SH-SY5Y (cell line): ENCODE measurements around the gene CIAO1.

Experiments
- GATA2 ChIP-seq: IDR thresholded peaks from 2 replicates; pipeline ENCODE4 v1.6.1; 2011; ENCODE audit warnings: mild to moderate bottlenecking, low read depth, low read length
- GATA3 ChIP-seq: IDR thresholded peaks from 2 replicates; pipeline ENCODE4 v1.6.1; 2011; ENCODE audit warnings: low read depth, mild to moderate bottlenecking, low read length, moderate library complexity

The CIAO1 gene

DNA sequence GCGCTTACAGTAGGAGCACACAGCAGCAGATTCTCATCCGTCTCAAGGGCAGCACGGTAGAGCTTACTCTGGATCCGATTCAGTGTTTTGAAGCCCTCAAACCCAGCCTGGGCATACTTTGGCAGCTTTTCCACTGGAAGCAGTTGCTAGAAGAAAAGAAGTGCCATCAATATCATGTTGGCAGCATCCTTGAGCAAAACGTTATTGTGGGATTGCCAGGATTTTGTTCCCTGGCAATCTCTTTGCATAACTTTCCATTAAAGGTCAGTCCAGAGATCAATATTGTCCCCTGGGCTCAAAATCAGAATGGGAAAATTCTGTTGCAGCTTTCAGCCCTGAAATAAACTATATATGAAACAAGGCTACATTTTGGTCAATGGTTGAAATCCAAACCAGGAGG lies 30.9 kb downstream of the CIAO1 start:
- TF ChIP-seq GATA2 (no peak), GATA3 (no peak)

DNA sequence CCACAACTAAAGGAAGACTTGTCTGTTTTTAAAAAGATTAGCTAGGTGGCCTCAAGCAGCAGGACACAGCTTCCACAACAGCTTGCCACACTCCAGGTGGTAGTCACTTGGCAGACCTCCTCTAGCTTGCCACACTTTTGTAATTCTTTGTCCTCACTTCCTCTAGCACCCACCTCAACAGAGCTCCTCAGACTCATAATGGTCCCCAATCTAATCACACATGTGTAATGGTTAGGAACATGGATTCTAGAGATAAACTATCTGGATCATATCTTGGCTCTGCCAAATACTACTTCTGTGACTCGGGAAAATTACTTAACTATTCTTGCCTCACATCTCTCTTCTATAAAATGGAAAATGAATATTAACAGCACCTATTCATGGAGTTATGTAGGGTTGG lies 35.8 kb downstream of the CIAO1 start:
- no peak for TF ChIP-seq GATA3
- no peak for TF ChIP-seq GATA2

DNA sequence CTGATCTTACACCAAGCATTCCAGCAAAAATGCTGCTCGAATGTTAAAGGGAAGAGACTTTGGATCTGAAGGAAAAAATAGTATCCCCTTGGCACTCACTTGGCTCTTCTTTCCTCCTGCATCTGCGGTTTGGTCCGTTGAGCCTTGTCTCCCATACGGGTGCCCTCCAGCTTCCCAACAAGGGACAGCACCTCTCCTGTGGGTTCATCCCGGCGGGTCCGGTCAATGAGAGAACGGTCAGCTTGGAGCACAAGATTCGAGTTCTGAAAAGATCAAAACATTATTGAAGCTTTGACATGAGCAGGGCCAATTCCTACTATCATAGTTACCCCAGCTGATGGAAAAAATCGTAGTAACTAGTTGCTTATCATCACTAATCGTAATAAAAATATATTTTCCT lies 38.6 kb downstream of the CIAO1 start:
- TF ChIP-seq GATA3 (no peak), GATA2 (no peak)

DNA sequence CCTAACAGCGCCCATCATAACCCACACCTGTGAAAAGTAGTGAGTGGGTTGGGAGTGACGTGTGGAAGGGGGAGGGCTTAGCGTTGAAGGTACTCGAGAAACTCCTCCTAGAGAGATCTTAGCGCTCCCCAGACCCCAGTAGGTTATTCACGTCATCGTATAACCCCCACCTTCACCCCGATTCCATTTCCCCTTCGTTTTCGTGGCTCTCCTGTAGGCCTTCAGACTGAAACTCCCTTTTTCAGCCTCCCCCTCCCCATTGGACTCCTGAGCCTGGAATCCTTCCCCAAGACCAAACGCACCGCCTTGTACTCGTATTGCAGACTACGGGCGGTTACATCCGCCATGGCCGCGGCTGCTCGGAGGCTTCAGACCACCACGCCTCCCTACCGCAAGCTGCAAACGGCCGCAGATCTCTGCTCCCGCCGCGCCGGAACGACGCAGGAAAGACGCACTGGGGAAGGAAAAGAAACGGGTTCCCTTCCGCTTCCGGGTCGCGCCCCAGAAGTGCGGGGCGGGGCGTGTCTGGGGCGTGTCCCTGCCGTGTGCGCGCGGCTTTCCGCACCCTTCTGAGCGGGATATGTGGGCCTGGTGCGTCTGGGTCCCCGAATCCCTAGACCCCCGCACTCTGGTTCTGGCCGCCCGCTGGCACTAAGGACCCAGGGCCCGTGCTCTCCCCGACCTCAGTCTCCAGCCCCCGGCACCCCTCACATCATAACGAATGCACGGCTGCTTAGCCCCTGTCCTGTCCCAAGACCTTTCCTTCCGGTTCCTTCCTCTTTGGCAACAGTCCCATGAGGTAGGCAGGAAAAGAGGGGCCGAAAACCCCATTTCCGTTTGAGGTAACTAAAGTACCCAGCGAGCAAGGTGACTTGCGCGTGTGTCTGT lies 39.3 kb downstream of the CIAO1 start, which contains the start of gene SNRNP200:
Gene SNRNP200 (minus strand): TSS at position 456 of the 888 bp plus-strand sequence. CDS start 109 bp downstream, at position 347.
- TF ChIP-seq GATA3 = no peak
- TF ChIP-seq GATA2 = no peak

DNA sequence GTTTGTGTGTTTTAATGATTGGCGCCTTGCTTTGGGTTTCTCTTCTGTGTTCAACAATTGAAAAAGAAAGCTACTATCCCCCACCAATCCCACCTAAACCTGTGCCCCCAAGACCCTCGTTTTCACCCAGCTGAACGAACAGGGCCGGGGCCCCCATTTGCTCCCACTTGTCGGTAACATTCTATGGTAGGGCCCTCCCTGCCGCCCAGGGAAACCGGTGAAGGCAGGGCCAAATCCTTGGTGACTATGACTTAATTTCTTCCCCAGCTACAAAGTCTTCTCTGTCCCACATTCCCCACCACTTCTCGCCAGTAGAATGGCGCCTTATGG lies 39.9 kb downstream of the CIAO1 start:
- TF ChIP-seq GATA3 (no peak), GATA2 (no peak)

DNA sequence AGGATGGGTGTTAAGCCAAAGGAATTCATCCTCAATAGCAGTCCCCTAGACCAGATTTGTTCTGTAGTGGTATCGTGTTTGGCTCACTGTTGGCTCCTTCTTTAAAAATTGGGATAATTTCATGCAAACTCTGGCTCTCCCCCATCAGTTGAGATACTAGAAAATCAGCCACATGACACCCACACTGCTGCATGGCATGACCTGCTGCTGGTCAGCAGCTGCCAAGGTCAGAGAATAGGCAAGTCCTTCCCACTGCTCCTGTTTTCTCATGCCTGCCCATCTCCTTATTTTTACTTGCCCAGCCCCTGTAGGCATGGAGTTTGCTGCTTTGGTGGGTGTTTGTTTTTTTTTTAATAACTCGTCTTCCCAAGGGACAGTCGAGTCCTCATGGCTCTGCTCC lies 40.3 kb downstream of the CIAO1 start:
- no peak for TF ChIP-seq GATA2
- TF ChIP-seq GATA3 = no peak

DNA sequence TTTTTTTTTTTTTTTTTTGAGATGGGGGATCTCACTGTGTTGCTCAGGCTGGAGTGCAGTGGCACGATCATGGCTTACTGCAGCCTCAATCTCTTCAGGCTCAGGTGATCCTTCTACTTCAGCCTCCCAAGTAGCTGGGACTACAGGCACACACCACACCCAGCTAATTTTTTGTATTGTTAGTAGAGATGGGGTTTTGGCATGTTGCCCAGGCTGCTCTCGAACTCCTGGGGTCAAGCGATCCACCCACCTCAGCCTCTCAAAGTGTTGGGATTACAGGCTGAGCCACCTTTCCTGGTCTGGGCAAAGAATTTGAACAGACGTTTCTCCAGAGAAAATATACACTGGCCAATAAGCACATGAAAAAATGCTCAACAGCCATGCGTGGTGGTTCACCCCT lies 42.2 kb downstream of the CIAO1 start:
- no peak for TF ChIP-seq GATA3
- TF ChIP-seq GATA2 = no peak

DNA sequence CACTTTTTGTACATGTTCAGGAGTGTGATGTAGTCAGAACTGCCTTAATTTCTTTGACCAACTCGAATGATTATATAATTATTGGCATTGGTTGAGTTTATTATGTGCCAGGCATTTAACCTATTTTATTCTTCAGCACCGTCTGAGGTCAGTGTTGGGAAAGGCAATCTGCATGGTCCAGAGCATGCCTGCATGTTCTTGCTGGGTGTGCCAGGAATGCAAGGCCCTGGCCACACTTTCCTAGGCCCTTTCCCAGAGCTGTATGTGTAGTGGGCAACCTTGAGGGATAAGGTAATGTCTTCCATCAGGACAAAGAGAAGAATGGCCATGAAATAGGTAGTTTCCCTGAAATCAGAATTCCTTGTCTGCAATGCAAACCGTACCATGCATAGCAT lies 49.0 kb downstream of the CIAO1 start:
- TF ChIP-seq GATA3 (no peak), GATA2 (no peak)

DNA sequence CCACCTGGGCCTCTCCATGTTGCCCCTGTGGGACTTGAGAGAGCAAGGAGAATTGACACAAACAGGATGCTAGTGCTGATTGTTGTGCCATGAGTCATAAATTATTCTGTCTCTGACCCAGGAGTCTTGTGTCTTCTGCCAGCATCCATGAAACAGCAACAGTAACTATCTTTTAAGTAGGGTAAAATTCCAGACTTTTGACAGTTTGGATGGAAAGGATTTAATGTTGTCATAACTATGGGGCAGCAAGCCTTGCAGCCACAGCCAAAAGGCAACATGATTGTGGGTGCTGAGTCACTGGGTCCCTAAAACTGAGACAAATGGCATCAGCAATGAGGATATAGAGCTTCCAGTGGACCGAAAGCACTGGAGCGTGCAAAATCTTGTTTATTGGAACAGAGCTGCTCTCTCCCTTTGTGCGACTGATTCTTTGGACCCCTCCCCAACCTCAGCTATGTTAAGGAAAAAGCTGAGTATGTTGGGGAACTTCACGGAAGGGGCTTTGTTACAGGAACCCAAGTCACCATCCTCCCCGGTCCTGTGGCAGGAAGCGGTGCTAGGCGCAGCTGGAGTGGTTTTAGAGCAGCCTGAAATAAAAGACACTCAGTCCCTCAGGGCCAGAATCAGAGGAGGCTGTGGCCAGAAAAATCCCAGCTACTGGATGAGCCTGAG lies 49.5 kb downstream of the CIAO1 start:
- TF ChIP-seq GATA3 (no peak), GATA2 (no peak)

DNA sequence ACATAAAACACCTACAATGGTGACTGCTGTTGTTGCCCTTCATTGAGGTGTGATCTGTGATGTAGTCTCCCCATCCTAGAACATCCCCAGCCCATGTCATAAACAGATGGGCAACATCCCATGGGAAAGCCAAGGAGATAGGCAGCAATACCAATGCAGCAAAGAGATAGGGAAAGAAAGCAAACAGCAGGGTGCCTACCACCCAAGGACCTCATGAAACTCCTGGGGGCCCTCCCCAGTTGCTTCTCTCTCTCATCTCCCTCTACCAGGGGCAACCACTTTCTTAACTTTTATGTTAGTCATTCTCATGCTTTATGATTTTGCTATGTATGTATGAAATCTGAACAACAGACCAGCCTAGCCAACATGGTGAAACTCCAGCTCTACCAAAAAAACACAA lies 51.0 kb downstream of the CIAO1 start:
- TF ChIP-seq GATA2 (no peak), GATA3 (no peak)

DNA sequence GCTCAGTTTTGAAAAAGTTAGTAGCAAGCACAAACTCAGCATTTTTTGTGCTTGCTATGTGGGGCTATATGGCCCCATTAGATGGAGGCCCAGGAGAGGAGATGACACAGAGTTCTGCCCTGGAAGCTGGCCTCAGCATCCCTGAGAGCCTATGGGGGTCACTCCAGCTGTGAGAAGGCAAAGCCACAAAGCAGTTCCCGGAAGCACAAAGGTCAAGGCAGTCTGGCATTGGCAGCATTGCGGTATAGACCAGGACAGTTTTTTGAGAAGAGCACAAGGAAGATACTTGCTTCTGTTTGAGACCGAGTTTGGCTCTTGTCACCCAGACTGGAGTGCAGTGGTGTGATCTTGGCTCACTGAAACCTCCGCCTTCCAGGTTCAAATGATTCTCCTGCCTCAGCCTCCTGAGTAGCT lies 51.6 kb downstream of the CIAO1 start:
- TF ChIP-seq GATA3 = no peak
- no peak for TF ChIP-seq GATA2

DNA sequence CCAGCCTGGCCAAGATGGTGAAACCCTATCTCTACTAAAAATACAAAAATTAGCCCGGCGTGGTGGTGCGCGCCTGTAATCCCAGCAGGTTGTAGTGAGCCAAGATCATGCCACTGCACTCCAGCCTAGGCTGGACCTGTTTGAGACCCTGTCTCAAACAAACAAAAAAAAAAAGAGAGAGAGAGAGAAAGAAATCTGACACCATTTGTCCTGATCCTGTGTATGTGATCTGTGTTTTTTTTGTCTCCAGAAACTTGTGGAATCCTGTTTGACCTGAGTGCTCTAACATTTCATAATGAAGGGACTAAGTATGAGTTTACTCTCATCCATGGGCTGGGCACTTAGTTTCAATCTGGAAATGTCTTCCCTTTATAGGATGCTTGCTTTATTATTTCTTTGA lies 52.7 kb downstream of the CIAO1 start:
- TF ChIP-seq GATA2 (no peak), GATA3 (no peak)

DNA sequence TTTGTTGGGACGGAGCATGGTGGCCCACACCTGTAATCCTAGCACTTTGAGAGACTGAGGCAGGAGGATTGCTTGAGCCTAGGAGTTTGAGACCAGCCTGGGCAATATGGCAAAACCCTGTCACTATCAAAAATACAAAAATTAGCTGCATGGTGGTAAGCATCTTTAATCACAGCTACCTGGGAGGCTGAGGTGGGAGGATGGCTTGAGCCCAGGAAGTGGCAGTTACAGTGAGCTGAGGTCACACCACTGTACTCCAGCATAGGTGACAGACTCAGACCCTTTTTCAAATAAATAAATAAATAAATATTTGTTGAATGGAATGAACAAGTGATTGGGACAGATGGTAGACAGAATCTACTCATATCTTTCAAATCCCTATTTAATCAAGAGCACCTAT lies 53.4 kb downstream of the CIAO1 start:
- no peak for TF ChIP-seq GATA3

DNA sequence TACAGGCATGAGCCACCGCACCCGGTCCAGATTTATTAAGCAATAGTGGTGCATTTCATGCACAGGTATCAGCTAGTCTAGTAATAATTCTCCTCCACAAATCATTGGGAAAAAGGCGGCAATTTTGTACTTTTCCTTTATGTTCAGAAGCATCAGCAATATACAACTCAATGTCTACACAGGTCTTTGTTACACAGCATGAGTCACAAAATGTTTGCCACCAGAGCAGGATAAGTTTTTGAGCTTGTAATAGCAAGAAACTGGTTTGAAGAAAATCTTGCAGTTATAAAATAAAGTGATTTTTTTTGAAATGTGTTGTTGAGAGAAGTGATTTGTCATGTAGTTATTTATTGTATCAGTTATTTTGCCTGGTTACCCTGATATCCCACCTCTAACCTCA lies 54.3 kb downstream of the CIAO1 start:
- TF ChIP-seq GATA2 = no peak
- no peak for TF ChIP-seq GATA3
